Lung (tissue), 12 donors: Measurements from ENCODE around the gene SEC16B. TPM values are rescaled to one million over a fixed set of nuclear protein-coding genes. Genes with fewer than 3 reads are reported as not detected.
"Not testable (repeated sequence)": the region's sequence is repeated elsewhere in the genome, so short reads cannot be mapped to it uniquely, and the experiment has no call there.

ENCODE experiments used
- ATAC-seq: fragments of 200-7000 bp; cut with Tn5 transposase; one replicate; pipeline ENCODE4 v1.9.1; 2020; ENCODE audit warnings: moderate number of reproducible peaks; ENCODE audit not compliant: insufficient read depth, low FRiP score
- DNase-seq, 3 donors: peaks; one replicate each; pipeline ENCODE4 v3.0.0-alpha.2; 2013 to 2017
- H3K27ac ChIP-seq, 2 donors: one replicate each; pipeline ENCODE4 v1.5.1; 2013; ENCODE audit warnings: mild to moderate bottlenecking in 2 of 2, moderate library complexity in 2 of 2, control low read depth in 1 of 2, inconsistent platforms in 1 of 2, low read depth in 1 of 2, low read length in 1 of 2
- H3K27me3 ChIP-seq, 3 donors: one replicate each; pipeline ENCODE4 v1.5.1; 2013; ENCODE audit warnings: low read length in 2 of 3; ENCODE audit not compliant: control insufficient read depth in 3 of 3, insufficient read depth in 3 of 3
- H3K36me3 ChIP-seq, 4 donors: one replicate each; pipeline ENCODE4 v1.5.1; 2013; ENCODE audit warnings: low read length in 4 of 4, mild to moderate bottlenecking in 1 of 4, moderate library complexity in 1 of 4; ENCODE audit not compliant: control insufficient read depth in 4 of 4, insufficient read depth in 4 of 4
- H3K4me1 ChIP-seq, 5 donors: one replicate each; pipeline ENCODE4 v1.5.1; 2013; ENCODE audit warnings: low read length in 5 of 5, mild to moderate bottlenecking in 2 of 5, moderate library complexity in 1 of 5; ENCODE audit not compliant: control insufficient read depth in 5 of 5, insufficient read depth in 5 of 5
- H3K4me3 ChIP-seq: one replicate; pipeline ENCODE4 v1.5.1; 2013; ENCODE audit warnings: mild to moderate bottlenecking, control low read depth, moderate library complexity
- H3K9ac ChIP-seq, 2 donors: one replicate each; pipeline ENCODE4 v1.5.1; 2013; ENCODE audit warnings: low read length in 2 of 2, control low read depth in 1 of 2; ENCODE audit not compliant: insufficient read depth in 1 of 2
- H3K9me3 ChIP-seq, 4 donors: one replicate each; pipeline ENCODE4 v1.5.1; 2013; ENCODE audit warnings: low read length in 3 of 4, mild to moderate bottlenecking in 1 of 4, moderate library complexity in 1 of 4; ENCODE audit not compliant: control insufficient read depth in 4 of 4, insufficient read depth in 3 of 4
- CTCF ChIP-seq: IDR thresholded peaks from 2 replicates; pipeline ENCODE4 v1.5.1; 2012; ENCODE audit warnings: mild to moderate bottlenecking; ENCODE audit errors: control extremely low read depth, extremely low read depth
- WGBS, 2 donors: extraction: QIAGEN DNeasy Blood & Tissue Kit; methylation state at CpG; one replicate each; pipeline ENCODE4 v1.1.7; 2013; 5-methylcytosine and 5-hydroxymethylcytosine counted together
- polyA plus RNA-seq, 2 donors: library from polyadenylated mRNA; stranded (reverse); fragments of 200-250 nt; gene quantifications; one replicate each; pipeline ENCODE4 v1.2.1, GENCODE V29; 2013
- total RNA-seq, 2 donors: library from RNA; depleted of rRNA in 1 of 2; stranded (reverse); fragments of >200 nt in 1 of 2; gene quantifications; one replicate each; pipeline ENCODE4 v1.2.1, GENCODE V29; 2014 to 2021
- donor health status: control.
- donor health status: control.
- donor health status: Bipolar disorder and iron deficiency.
- donor health status: healthy.
- donor health status: DM: yes; HTN: yes; CAD: no.

Gene SEC16B
- total and polyA plus RNA-seq, 4 donors, result 0.74 to 2.6 (median 1.4) TPM

GRCh38 chr1:177995369-177995768 is 25.5 kb upstream of the SEC16B start:
- Histone ChIP-seq H3K36me3 (no peaks in the 10 kb centered on the region), H3K9ac (no peak overlapping the region), H3K27me3 (no peaks in the 10 kb centered on the region), H3K9me3 (no peaks in the 10 kb centered on the region), H3K4me3 (no peak overlapping the region), H3K27ac (no peak overlapping the region), H3K4me1 (peaks cover 0 to 15% (median 0%) of the 10 kb centered on the region in 5 donors)
- ATAC-seq, result no peak
- WGBS, 2 donors, result 95 to 96% methylated on average over 5 of the region's 5 CpGs
- no peak for DNase-seq
- no peak for TF ChIP-seq CTCF

- not testable (repeated sequence) for DNase-seq, ATAC-seq, H3K9me3 ChIP-seq, H3K36me3 ChIP-seq, H3K27me3 ChIP-seq, H3K4me1 ChIP-seq, H3K27ac ChIP-seq, H3K4me3 ChIP-seq, H3K9ac ChIP-seq
- 77 to 84% methylated on average over 5 of the region's 5 CpGs for WGBS, 2 donors
These were observed 16.4 kb upstream of the SEC16B start for GRCh38 chr1:177986281-177986680.

GRCh38 chr1:177984761-177985160 is 14.9 kb upstream of the SEC16B start:
- Histone ChIP-seq H3K27me3 (no peaks in the 10 kb centered on the region), H3K4me3 (no peak overlapping the region), H3K27ac (no peak overlapping the region), H3K9ac (no peak overlapping the region), H3K36me3 (no peaks in the 10 kb centered on the region), H3K4me1 (peaks cover 0 to 5% (median 0%) of the 10 kb centered on the region in 5 donors), H3K9me3 (no peaks in the 10 kb centered on the region)
- no peak for TF ChIP-seq CTCF
- 89 to 96% methylated on average over 1 of the region's 1 CpG for WGBS, 2 donors
- ATAC-seq, result no peak
- no peak for DNase-seq

- Histone ChIP-seq H3K36me3 (no peaks in the 10 kb centered on the region), H3K4me3 (no peak overlapping the region), H3K27ac (no peak overlapping the region), H3K9me3 (no peaks in the 10 kb centered on the region), H3K4me1 (peaks cover 0 to 5% (median 0%) of the 10 kb centered on the region in 5 donors), H3K27me3 (no peaks in the 10 kb centered on the region), H3K9ac (no peak overlapping the region)
- TF ChIP-seq CTCF, result no peak
- ATAC-seq, result no peak
- WGBS, 2 donors, result 73 to 81% methylated on average over 3 of the region's 3 CpGs
- peak; percentile 63 to 90 (median 85) for DNase-seq
These were observed 14.3 kb upstream of the SEC16B start for GRCh38 chr1:177984136-177984525.
